Activated CD8-positive, alpha-beta memory T cell treated with anti-CD3 and anti-CD28 coated beads for 48 hours (primary cell): Measurements from ENCODE around the gene C1QL4.

Experiments used
- DNase-seq, 3 experiments: peaks; one replicate each; pipeline ENCODE4 v3.0.0-alpha.2; 2020; ENCODE audit warnings: low read depth in 2 of 3, low spot score in 2 of 3

Gene C1QL4

DNA sequence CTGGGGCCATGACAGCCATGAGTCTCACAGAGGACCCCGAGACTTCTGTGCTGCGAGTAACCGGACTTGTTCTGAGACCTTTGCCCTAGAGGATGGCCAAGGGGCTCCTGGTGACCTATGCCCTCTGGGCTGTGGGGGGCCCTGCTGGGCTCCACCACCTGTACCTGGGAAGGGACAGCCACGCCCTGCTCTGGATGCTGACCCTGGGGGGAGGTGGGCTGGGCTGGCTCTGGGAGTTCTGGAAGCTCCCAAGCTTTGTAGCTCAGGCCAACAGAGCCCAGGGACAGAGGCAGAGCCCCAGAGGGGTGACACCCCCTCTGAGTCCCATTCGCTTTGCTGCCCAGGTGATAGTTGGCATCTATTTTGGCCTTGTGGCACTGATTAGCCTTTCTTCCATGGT, 11.8 kb upstream of the C1QL4 start:
- no peak for DNase-seq

DNA sequence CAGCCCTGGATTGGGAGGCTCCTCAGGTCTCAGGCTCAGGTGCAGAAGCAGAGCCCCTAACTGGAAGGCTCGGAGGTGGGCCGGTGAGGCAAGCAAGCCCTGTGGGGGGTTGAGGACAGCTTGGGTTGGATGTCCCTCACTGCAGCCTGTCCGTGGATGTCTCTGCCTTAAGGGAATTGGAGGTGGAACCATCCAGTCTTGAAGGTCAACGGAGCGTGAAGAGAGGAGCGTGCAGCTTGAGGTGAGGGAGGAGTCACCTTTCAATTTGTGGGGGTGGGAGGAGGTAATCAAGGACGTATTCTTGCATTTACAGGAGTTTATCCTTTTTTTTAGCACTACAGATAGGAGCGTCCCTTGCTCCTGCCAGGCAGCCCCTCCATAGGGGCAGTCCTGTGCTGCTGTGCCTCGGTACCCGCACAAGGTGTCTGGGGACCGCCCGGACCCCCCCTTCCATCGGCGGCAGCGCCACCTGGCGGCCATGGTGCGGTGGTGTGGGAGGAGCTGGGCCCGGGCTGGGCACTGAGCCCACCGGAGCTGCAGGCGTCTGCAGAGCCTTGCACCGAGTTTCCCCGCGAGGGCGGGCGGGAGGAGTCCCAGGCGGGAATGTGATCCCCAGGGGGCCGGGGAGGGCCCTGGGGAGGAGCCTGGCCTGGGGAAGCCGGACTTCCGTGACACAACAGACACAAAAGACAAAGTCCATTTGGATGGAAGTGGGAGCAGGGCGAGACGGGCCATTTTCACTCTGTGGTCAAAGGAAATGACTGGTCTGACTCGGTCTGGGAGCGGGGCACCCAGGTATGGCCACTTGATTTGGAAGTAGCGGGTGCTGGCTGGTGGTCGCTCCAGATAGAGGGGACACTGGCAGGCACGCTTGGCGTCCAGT, 10.6 kb upstream of the C1QL4 start:
- DNase-seq, result peak in 2 of 3 experiments; percentile 71 to 78

DNA sequence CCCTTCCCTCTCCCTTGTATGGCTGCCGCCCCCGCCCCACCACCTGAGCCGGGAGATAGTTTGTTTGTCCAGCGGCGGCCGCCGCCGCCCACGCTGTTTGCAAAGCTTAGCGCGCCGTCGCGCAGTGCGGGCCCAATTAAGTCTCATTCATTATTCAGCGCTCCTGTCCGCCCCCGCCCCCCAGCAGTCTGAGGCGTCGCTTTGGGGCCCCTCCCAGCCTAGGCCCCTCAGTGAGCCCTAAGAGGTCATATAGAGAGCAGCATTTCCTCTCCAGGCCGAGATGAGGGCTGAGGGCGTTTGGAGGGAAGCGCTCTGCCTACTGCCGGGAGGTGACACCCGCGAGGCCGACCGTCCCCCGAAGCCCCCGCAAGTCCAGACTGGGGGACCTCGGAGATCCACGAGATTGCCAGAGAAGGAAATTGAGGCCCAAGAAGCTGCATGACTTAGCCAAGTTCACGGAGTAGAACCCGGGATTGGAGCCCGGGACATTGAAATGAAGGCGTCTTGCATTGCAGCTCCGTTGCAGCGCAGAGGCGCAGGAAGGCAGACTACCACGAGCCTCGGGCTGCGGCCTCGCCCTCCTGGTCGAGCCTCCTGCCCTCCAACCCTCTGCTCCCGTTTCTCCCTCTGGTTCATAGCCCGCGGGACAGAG, 9.8 kb upstream of the C1QL4 start, which contains the start of gene DNAJC22:
TSS of gene DNAJC22 (plus strand) at position 230 of the 652 bp plus-strand sequence. CDS start 1,985 bp downstream, outside the sequence.
- DNase-seq, result no peak

DNA sequence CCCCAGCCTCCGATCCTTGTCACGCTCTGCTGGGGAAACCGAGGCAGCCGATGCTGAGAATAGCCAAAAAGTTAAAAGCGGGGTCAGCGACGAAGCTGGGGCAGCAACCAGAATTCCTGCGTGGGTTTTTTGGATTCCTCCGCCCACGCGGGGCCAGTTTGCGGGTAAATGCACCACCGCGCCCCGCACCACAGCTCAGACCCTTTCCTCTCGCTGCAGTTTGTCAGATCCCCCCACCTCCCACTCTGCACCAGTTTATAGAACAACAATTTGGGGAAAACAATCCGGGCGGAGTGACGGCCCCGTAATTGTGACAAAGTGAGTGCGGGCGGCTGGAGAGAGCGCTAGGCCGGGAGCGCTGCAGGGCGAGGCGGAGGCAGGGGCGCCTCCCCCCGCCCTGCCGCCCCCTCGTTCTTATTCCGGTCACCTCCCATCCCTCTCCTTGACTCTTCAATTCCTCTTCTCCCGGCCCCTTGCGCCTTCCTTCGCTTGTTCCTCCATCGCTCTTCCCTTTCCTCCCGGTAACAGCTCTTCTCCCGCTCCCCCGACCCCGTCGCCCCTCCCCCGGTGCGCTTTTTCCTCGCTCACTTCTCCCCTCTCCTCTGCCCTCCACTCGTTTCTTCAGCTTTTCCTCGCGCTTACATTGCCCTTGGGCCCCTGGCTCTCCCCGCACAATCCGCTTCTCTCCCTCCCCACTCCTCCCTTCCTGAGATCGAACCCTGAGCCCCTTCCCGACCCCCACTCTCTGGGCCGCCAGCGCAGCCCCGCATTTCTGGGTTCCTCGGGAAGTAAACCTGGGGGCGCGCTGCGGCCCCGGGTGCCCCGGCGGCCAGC, 9.1 kb upstream of the C1QL4 start:
- no peak for DNase-seq

DNA sequence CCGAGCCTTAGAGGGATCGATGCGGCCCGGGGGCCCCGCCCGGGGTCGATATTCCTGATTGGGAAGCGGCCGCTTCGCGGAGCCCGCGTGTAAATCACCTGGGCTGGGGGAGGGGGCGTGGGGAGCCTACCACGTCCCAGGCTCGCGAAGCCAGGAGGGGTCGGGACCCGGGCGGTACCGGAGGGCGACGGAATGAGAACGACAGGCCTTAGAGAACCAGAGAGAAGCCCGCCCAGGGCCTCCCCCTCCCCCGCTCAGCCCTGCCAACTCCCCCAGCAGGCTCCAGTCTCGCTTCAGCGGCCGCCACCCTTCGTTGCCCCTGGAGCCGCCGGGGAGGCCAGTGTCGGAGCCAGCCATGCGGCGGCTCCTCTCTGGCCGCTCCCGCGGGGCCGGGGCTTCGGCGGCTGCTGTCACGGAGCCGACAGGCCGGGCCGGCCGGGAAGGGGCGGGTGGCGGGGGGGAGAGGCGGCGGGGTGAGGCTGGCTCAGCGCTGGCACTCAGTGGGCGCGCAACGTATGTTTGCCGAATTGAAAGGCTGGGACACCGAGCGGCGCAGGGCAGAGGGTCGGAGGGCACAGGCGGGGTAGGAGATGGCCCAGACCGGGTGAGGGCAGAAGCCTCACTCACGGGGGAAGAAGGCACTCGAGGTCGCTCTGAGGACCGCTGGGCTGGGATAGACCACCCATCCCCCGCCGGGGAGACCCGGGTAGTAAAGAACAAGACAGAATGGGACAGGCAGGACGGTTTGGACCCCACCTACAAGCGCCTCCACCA, 8.2 kb upstream of the C1QL4 start:
- DNase-seq, result no peak

DNA sequence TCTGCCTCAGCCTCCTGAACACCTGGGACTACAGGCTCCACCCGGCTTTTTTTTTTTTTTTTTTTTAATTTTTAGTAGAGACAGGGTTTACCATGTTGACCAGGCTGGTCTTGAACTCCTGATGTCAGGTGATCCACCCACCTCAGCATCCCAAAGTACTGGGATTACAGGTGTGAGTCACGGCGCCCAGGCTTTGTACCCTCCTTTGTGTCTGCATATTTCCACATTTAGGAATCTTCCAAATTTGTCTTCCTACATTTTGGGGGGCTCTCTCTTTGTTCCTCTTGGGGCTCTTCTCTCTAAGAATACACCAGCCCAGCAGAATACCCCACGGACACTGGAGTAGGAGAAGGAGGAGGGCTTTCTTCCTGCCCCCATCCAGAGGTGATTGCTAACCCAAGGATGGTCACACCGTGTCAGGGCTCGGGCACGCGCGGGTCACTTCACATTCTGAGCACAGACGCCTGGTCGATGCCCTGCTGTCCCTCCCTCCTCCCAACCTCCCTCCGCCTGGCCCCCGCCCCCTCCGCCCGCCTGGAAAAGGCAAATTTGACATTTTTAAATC, 7.6 kb upstream of the C1QL4 start:
- DNase-seq, result no peak

DNA sequence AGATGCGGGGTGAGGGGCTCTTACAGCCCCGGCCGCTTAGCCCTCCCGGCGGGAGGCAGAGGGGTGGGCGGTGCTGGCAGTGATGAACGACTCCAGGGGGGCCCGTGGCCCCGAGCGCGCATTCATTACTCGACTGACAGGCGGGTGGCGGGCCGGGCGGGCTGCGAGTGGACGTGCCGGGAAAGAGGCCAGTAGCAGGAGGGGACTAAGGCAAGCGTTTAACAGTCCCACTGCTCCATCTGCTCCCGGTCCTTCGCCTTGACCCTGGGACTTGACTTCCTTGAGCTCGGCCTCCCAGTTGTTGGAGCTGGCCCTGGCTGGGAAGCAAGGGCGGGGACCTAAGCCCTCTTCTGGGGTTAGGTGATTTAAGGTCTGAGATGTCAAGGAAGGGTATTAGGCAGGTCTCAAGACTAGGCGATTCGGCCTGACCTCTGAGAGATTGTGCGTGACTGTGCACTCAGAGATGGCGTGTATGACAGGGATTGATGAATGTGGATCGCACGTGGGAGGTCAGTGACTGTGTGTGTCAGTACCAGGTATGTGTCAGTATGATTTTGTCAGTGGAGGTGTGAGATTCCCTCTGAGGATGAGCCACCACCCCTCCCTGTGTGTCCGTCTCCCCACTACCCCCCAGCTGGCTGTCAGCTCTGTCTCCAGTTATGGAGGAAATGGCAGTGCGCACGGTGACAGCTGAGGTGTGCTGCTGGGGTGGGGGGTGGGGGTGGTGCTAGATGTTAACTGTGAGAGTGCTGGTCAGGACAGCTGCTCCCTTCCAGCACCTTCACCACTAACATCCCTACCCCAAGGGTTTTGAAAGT, 6.1 kb upstream of the C1QL4 start:
- DNase-seq, result no peak

DNA sequence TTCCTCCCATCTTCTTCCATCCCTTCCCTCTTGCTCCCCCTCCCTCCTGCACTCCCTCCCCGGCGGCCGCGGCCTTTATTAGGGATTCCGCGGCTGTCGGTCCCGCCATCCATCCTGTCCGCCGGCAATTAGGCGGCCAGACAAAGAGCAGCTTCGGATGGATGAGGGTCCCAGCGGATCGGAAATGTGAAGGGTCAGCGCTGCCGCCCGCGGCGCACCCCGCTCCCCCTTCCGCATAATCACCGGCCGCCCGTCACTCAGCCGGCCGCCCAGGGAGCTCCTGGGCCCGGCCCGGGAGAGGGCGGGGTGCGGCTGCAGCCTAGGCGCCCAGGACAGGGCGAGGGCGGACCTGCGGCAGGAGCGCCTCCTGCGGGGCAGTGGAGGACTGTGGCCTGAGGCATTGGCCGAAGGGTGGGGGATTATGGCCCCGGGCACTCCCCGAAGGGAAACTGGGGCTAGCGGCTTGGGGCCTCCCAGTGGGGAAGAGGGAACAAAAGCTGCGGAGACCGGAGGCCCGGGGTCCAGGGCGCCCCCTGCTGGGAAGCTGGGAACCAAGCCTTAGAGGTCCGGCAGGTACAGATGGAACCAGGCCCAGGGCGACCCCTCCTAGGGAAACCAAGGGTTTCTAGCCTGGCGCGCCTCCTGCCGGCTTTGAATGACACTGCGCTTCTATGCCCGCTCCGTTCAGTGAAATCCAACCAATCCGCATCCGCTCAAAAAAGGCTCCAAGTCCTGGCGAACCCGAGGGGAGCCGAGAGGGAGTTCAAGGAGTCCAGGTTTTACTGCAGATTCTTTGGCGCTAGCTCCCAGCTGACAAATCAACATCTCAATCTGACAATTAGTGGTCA, 5.3 kb upstream of the C1QL4 start:
- peak; percentile 60 to 89 (median 83) for DNase-seq

DNA sequence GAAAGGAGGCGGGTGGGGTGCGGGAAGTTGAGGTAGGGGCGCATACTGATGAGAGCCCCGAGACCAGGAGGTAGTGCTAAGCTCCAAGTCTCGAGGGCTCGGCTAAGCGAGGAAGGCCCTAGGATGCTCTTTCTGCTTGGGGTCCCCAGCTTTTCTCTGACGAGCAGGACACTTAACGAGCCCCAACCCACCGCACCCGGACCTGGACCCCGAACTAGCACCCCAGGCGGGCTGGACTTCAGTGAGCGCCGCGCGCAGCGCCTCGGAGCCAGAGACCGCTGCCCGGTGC, 4.7 kb upstream of the C1QL4 start:
- no peak for DNase-seq

DNA sequence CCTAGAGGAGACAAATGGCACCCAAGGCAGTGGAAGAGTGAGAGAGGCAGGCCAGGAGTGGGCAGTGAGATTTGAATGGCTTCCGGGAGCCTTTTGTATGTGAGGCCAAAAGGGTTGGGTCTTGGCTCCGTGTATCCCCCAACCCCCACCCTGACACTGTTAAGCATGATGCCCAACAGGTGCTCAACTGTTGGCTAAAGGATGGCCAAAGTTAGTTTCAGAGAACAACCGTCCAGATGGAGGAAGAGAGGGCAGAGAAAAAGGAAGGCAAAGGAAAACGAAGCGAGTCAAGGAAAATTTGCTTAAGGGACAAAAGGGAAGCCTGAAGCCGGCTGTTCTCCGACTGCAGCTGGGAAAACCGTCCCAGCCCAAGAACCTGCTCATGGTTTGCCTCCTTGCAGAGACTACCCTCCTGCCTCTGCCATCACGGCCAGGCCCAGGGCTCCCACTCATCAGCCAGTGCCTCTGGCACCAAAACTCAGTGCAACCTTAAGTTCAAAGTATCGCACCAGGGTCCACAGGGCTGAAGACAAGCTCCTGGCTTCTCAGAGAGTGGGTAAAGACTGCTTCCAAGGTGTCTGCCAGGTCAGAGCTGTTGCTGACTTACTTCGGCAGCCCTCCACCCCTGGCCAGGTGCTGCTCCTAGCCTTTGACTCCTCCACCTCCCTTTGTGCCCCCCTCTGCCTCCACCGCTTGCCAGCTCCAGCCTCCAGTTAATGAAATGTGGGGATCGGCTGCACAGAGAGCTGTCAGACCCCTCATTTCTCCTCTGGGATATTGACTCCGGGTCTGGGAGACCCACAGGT, 4.2 kb upstream of the C1QL4 start:
- DNase-seq, result no peak

DNA sequence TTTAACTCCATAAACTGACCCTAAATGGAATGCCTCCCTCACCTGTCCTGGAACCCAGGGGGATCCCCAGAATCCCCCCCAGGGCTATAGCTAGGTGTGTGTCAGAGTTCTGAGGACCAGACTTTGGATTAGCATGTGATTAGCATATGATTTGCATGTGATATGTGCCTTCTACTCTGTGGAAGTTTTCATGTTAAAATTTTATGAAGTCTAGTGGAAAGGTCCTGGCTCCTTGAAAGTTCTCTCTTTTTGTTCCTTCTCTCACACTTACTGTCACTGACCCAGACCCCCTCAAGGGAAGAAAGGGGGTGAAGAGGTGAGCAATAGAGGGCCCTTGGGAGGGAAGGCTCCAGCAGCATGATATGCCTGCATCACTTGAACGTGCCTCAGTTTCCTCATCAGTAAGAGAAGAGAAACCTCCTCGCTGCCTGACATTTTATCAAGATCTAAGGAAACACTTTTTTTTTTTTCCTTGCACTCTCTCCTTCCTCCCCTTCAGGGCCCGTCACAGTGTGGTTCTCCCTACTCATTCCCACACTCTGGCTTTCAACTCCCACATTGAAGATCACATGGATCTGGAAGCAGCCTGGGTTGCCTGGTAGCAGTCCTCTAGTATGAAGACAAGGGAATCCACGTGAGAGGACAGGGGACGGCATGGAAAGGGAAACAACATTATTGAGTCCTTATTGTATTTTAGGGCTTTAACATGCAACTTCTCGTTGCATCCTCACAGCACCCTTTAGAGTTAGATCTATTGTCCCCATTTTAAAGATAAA, 3.3 kb upstream of the C1QL4 start:
- DNase-seq, result no peak

DNA sequence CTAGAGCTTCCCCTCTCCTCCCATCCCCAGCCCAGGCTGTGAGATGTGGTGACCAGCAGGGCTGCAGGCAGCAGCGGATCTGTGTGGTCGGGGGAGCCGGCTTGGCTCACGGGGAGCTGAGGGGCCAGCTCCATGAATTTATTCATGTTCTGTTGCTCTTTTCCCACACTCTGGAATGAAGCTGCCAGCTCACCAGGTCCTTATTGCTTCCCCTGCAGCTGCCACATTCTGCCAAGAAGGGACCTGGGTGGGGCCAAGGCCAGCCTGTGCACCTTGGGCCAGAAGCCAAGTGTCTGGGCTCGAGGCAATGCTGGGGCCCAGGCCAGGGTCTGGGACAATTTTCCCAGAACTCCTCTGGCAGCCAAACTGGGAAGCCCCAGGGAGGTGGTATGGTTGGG, 2.5 kb upstream of the C1QL4 start:
- DNase-seq, result no peak

DNA sequence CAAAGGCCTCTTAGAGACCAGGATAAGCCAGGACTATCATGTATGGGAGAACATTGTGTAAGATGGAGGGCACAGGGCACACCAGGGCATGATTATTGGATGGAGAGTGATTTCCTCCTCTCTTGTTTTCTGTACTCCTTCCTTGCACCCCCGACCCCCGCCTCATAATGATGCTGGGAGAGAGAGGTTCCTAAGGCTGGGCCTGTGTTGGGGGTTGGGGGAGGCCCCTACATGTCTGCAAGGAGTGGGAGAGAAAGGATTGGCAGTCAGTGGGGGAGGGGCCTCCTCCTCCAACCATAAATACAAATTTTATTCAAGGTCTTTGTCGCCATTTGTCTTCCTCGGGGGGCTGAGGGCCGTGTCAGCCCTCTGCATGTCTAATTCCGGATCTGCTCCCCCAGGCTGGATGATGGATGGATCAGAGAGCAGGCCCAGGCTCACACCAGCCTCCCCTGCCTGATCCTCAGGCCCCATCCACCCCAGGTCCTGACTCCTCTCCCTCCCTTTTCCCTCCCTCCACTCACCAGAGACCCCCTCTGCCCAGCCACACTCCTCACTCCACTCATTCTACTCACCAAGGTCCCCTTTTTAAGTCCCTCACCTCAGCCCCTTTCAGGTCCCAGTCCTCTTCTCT, 2.0 kb upstream of the C1QL4 start:
- no peak for DNase-seq

DNA sequence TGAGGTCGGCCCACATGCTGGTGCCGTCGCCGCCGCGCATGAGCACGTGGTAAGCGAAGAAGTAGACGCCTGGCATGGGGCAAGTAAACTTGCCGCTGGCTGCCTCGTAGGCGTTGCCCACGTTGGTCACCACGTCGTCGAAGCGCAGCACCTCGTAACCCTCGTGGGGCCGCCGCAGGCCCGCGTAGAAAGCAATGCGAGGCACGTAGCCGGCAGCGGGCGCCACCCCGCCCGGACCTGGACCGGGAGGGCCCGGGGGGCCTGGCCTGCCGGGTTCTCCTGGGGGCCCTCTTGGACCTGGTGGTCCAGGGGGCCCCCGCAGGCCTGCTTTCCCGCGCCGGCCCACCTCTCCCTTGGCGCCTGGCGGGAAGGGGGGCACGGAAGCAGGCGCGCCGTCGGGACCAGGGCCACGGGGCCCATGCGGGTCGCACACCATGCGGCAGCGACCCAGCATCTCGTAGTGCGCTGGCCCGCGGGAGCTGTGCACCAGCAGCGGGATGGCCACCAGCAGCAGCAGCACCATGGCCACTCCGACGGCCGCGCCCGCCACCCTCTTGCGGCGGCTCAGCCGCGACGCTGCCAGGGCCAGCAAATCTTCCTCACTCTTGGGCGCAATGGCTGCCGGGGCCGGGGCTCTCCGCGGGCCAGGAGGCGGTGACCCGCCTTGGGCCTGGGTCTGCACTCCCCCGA, 888 bp downstream of the C1QL4 start:
- no peak for DNase-seq

DNA sequence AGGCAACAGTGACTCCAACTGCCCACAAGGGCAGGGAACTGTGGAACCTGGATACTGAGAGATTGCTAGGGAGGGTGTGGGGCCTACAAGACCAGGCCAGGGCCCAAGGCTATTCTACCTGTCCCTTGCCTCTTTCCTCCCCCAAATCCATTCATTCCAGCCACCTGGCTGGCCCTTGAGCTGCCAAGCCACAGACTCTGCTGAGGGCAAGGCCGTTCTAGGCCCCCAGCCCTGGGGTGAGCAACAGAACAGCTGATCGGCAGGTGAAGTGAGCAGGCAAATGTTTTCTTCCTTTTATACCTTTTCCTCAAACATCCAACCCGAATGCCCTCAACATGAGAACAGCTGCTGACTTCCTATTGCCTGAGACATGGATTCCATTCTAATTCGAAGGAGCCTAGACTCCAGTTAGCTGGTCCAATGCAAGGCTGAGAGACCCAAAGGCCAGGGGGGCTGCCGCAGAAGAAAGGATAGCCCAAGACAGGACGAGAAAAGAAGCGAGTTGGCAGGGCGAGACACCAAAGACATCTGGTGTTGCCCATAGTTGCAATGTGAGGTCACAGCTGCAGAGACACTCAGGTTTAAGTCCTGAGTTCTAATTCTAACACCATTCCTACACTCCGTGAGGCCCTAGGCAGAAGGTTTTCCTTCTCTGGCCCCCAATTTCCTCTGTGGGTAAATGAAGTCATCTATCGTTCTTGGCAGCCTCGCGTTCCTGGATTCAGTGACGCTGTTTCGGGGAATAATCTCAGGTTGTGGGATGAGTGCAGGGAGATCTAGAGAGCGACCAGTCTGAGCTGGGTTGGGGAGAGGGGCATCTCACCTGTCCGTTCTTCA, 1.7 kb downstream of the C1QL4 start:
- no peak for DNase-seq
